ENCODE measurements around the gene GADL1. TPM values are rescaled to one million over a fixed set of nuclear protein-coding genes. Genes with fewer than 3 reads are reported as not detected.

GADL1 gene
- total RNA-seq, 1 experiment from 2014 or later = not detected

- Histone ChIP-seq H2AFZ (no peak overlapping the region), H4K20me1 (ENCODE audit: insufficient read depth) (no peaks in the 10 kb centered on the region), H3K4me3 (no peak overlapping the region), H3K79me2 (ENCODE audit: low read depth) (no peaks in the 10 kb centered on the region), H3K9me2 (ENCODE audit: insufficient read depth) (no peaks in the 10 kb centered on the region), H3K36me3 (ENCODE audit: low read depth) (no peaks in the 10 kb centered on the region), H3K27me3 (ENCODE audit: insufficient read depth, low read depth) (no peaks in the 10 kb centered on the region), H3F3A (ENCODE audit: insufficient read depth, low read depth) (no peaks in the 10 kb centered on the region), H3K4me1 (replicated peaks; ENCODE audit: insufficient read depth) (no peaks in the 10 kb centered on the region), H3K27ac (no peak overlapping the region), H3K4me2 (no peak overlapping the region), H3K9me3 (ENCODE audit: insufficient read depth, low read depth) (no peaks in the 10 kb centered on the region)
- DNase-seq = no peak
- no peak for TF ChIP-seq EZH2 (IDR thresholded peaks at IDR 0.05; ENCODE audit: low read depth)
- TF ChIP-seq, protein P1, sequence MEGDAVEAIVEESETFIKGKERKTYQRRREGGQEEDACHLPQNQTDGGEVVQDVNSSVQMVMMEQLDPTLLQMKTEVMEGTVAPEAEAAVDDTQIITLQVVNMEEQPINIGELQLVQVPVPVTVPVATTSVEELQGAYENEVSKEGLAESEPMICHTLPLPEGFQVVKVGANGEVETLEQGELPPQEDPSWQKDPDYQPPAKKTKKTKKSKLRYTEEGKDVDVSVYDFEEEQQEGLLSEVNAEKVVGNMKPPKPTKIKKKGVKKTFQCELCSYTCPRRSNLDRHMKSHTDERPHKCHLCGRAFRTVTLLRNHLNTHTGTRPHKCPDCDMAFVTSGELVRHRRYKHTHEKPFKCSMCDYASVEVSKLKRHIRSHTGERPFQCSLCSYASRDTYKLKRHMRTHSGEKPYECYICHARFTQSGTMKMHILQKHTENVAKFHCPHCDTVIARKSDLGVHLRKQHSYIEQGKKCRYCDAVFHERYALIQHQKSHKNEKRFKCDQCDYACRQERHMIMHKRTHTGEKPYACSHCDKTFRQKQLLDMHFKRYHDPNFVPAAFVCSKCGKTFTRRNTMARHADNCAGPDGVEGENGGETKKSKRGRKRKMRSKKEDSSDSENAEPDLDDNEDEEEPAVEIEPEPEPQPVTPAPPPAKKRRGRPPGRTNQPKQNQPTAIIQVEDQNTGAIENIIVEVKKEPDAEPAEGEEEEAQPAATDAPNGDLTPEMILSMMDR (conservative IDR thresholded peaks at IDR 0.05) = no peak
- intact Hi-C loops (cut with micrococcal nuclease; ENCODE audit: unreplicated experiment) = no loop called here
- CTCF ChIA-PET = no interaction called here
- POLR2A ChIA-PET (ENCODE audit: unreplicated experiment) = no interaction called here
- BruUV-seq (replicated peaks) = no TSS peak
These were observed 67.4 kb downstream of the GADL1 start for GRCh38 chr3:30827080-30827479.

GRCh38 chr3:30826531-30826942 is 67.9 kb downstream of the GADL1 start:
- Histone ChIP-seq H3K27ac (no peak overlapping the region), H3K36me3 (ENCODE audit: low read depth) (no peaks in the 10 kb centered on the region), H3K27me3 (ENCODE audit: insufficient read depth, low read depth) (no peaks in the 10 kb centered on the region), H2AFZ (no peak overlapping the region), H3K79me2 (ENCODE audit: low read depth) (no peaks in the 10 kb centered on the region), H3F3A (ENCODE audit: insufficient read depth, low read depth) (no peaks in the 10 kb centered on the region), H3K4me3 (no peak overlapping the region), H3K4me1 (replicated peaks; ENCODE audit: insufficient read depth) (no peaks in the 10 kb centered on the region), H3K9me2 (ENCODE audit: insufficient read depth) (no peaks in the 10 kb centered on the region), H3K9me3 (ENCODE audit: insufficient read depth, low read depth) (no peaks in the 10 kb centered on the region), H3K4me2 (no peak overlapping the region), H4K20me1 (ENCODE audit: insufficient read depth) (no peaks in the 10 kb centered on the region)
- POLR2A ChIA-PET (ENCODE audit: unreplicated experiment) = no interaction called here
- TF ChIP-seq, protein P1 (conservative IDR thresholded peaks at IDR 0.05) = no peak
- TF ChIP-seq EZH2 (IDR thresholded peaks at IDR 0.05; ENCODE audit: low read depth) = no peak
- CTCF ChIA-PET = no interaction called here
- intact Hi-C loops (cut with micrococcal nuclease; ENCODE audit: unreplicated experiment) = no loop called here
- no peak for DNase-seq
- BruUV-seq (replicated peaks) = no TSS peak

DNA sequence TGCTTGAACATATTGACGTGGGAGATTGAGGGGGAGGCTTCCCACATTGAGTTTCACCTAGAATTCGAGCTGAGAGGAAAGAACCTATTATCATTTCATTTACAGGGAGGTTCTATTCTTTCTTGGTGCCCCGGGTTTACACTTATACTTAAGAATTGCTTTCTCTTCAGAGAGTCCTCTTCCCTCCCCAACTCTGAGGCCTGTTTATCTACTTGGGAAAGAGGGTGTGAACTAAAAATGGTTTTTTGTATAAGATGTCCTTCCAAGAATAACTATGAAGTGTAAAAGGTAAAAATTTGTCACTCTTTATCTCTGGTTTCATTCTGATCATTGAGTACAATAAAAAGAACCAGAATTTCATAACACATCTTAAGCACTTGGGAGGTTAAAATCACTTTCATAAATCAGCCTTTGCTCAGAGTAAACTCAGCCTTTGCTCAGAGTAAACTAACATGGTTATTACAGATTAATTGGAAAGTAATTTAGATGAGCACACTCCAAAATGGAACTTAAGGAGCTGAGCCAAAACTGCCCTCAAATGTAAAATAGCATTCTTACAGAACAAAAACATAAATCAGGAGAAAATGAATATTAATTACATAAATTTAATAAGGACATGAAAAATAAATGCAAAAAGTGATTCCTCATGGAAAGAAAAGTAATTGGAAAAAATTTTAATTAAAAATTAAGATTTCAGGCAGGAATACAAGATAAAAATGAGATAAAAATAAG is 75.2 kb downstream of the GADL1 start:
- Histone ChIP-seq H3K79me2 (ENCODE audit: low read depth) (no peaks in the 10 kb centered on the region), H3K9me3 (ENCODE audit: insufficient read depth, low read depth) (no peaks in the 10 kb centered on the region), H3K27me3 (ENCODE audit: insufficient read depth, low read depth) (no peaks in the 10 kb centered on the region), H3K36me3 (ENCODE audit: low read depth) (no peaks in the 10 kb centered on the region), H4K20me1 (ENCODE audit: insufficient read depth) (no peaks in the 10 kb centered on the region), H3F3A (ENCODE audit: insufficient read depth, low read depth) (no peaks in the 10 kb centered on the region), H3K4me1 (replicated peaks; ENCODE audit: insufficient read depth) (no peaks in the 10 kb centered on the region), H3K4me3 (no peak overlapping the region), H3K27ac (no peak overlapping the region), H3K9me2 (ENCODE audit: insufficient read depth) (no peaks in the 10 kb centered on the region), H2AFZ (no peak overlapping the region), H3K4me2 (no peak overlapping the region)
- ChIA-PET CTCF (no interaction called here), POLR2A (ENCODE audit: unreplicated experiment) (no interaction called here)
- intact Hi-C loops (cut with micrococcal nuclease; ENCODE audit: unreplicated experiment) = no loop called here
- no TSS peak for BruUV-seq (replicated peaks)
- DNase-seq = no peak
- TF ChIP-seq, protein P1 (conservative IDR thresholded peaks at IDR 0.05) = no peak
- no peak for TF ChIP-seq EZH2 (IDR thresholded peaks at IDR 0.05; ENCODE audit: low read depth)

Measured in PC-9 (cell line).